ENCODE results near the gene CDK10.

The CDK10 gene

GRCh38 chr16:89668790-89669158 is 17.7 kb upstream of the CDK10 start:
- TF ChIP-seq MAX (IDR thresholded peaks at IDR 0.05), result no peak
- no peak for TF ChIP-seq EP300 (IDR thresholded peaks at IDR 0.05; ENCODE audit: borderline replicate concordance)
- TF ChIP-seq CEBPB (IDR thresholded peaks at IDR 0.05), result no peak
- no peak for TF ChIP-seq TEAD4 (IDR thresholded peaks at IDR 0.05)

- TF ChIP-seq CREB1 (IDR thresholded peaks at IDR 0.05; ENCODE audit: low read depth) (no peak), MAX (IDR thresholded peaks at IDR 0.05) (no peak), TCF12 (IDR thresholded peaks at IDR 0.05; ENCODE audit: low read depth) (no peak), EP300 (IDR thresholded peaks at IDR 0.05; ENCODE audit: borderline replicate concordance) (no peak), YY1 (IDR thresholded peaks at IDR 0.05; ENCODE audit: low read depth) (no peak), TEAD4 (IDR thresholded peaks at IDR 0.05) (no peak), TAF1 (IDR thresholded peaks at IDR 0.05; ENCODE audit: low read depth) (no peak), USF1 (IDR thresholded peaks at IDR 0.05) (no peak), CEBPB (IDR thresholded peaks at IDR 0.05) (no peak), EGR1 (IDR thresholded peaks at IDR 0.05) (no peak), ZBTB7A (IDR thresholded peaks at IDR 0.05; ENCODE audit: low read depth) (no peak), FOXM1 (IDR thresholded peaks at IDR 0.05; ENCODE audit: borderline replicate concordance, low read depth) (no peak), NFIC (IDR thresholded peaks at IDR 0.05) (no peak), RAD21 (IDR thresholded peaks at IDR 0.05; ENCODE audit: low read depth) (no peak)
- TF ChIP-seq, protein P1, sequence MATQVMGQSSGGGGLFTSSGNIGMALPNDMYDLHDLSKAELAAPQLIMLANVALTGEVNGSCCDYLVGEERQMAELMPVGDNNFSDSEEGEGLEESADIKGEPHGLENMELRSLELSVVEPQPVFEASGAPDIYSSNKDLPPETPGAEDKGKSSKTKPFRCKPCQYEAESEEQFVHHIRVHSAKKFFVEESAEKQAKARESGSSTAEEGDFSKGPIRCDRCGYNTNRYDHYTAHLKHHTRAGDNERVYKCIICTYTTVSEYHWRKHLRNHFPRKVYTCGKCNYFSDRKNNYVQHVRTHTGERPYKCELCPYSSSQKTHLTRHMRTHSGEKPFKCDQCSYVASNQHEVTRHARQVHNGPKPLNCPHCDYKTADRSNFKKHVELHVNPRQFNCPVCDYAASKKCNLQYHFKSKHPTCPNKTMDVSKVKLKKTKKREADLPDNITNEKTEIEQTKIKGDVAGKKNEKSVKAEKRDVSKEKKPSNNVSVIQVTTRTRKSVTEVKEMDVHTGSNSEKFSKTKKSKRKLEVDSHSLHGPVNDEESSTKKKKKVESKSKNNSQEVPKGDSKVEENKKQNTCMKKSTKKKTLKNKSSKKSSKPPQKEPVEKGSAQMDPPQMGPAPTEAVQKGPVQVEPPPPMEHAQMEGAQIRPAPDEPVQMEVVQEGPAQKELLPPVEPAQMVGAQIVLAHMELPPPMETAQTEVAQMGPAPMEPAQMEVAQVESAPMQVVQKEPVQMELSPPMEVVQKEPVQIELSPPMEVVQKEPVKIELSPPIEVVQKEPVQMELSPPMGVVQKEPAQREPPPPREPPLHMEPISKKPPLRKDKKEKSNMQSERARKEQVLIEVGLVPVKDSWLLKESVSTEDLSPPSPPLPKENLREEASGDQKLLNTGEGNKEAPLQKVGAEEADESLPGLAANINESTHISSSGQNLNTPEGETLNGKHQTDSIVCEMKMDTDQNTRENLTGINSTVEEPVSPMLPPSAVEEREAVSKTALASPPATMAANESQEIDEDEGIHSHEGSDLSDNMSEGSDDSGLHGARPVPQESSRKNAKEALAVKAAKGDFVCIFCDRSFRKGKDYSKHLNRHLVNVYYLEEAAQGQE (IDR thresholded peaks at IDR 0.05; ENCODE audit: low read depth), result no peak
These were observed 16.7 kb upstream of the CDK10 start for GRCh38 chr16:89669755-89670154.

- TF ChIP-seq NFIC (IDR thresholded peaks at IDR 0.05), result no peak
- TF ChIP-seq EGR1 (IDR thresholded peaks at IDR 0.05), result no peak
- no peak for TF ChIP-seq FOXM1 (IDR thresholded peaks at IDR 0.05; ENCODE audit: borderline replicate concordance, low read depth)
- no peak for TF ChIP-seq CREB1 (IDR thresholded peaks at IDR 0.05; ENCODE audit: low read depth)
- TF ChIP-seq TAF1 (IDR thresholded peaks at IDR 0.05; ENCODE audit: low read depth), result no peak
- TF ChIP-seq, protein P1 (IDR thresholded peaks at IDR 0.05; ENCODE audit: low read depth), result no peak
- no peak for TF ChIP-seq MAX (IDR thresholded peaks at IDR 0.05)
- TF ChIP-seq YY1 (IDR thresholded peaks at IDR 0.05; ENCODE audit: low read depth), result no peak
- no peak for TF ChIP-seq ZBTB7A (IDR thresholded peaks at IDR 0.05; ENCODE audit: low read depth)
- TF ChIP-seq TCF12 (IDR thresholded peaks at IDR 0.05; ENCODE audit: low read depth), result no peak
- no peak for TF ChIP-seq USF1 (IDR thresholded peaks at IDR 0.05)
- no peak for TF ChIP-seq EP300 (IDR thresholded peaks at IDR 0.05; ENCODE audit: borderline replicate concordance)
- no peak for TF ChIP-seq CEBPB (IDR thresholded peaks at IDR 0.05)
- TF ChIP-seq RAD21 (IDR thresholded peaks at IDR 0.05; ENCODE audit: low read depth), result no peak
- no peak for TF ChIP-seq TEAD4 (IDR thresholded peaks at IDR 0.05)
These were observed 15.7 kb upstream of the CDK10 start for GRCh38 chr16:89670496-89671431.

GRCh38 chr16:89672177-89672941 is 14.1 kb upstream of the CDK10 start:
- no peak for TF ChIP-seq USF1 (IDR thresholded peaks at IDR 0.05)
- TF ChIP-seq FOXM1 (IDR thresholded peaks at IDR 0.05; ENCODE audit: borderline replicate concordance, low read depth), result no peak
- TF ChIP-seq CEBPB (IDR thresholded peaks at IDR 0.05), result no peak
- no peak for TF ChIP-seq RAD21 (IDR thresholded peaks at IDR 0.05; ENCODE audit: low read depth)
- TF ChIP-seq NFIC (IDR thresholded peaks at IDR 0.05), result no peak
- TF ChIP-seq ZBTB7A (IDR thresholded peaks at IDR 0.05; ENCODE audit: low read depth), result no peak
- TF ChIP-seq TEAD4 (IDR thresholded peaks at IDR 0.05), result no peak
- no peak for TF ChIP-seq TAF1 (IDR thresholded peaks at IDR 0.05; ENCODE audit: low read depth)
- TF ChIP-seq, protein P1 (IDR thresholded peaks at IDR 0.05; ENCODE audit: low read depth), result no peak
- no peak for TF ChIP-seq EGR1 (IDR thresholded peaks at IDR 0.05)
- TF ChIP-seq TCF12 (IDR thresholded peaks at IDR 0.05; ENCODE audit: low read depth), result no peak
- no peak for TF ChIP-seq EP300 (IDR thresholded peaks at IDR 0.05; ENCODE audit: borderline replicate concordance)
- no peak for TF ChIP-seq MAX (IDR thresholded peaks at IDR 0.05)

All from Ishikawa (cell line).